ENCODE results near the gene CFAP410.
"Not testable (repeated sequence)": the region's sequence is repeated elsewhere in the genome, so short reads cannot be mapped to it uniquely, and the experiment has no call there.

CFAP410 gene

DNA sequence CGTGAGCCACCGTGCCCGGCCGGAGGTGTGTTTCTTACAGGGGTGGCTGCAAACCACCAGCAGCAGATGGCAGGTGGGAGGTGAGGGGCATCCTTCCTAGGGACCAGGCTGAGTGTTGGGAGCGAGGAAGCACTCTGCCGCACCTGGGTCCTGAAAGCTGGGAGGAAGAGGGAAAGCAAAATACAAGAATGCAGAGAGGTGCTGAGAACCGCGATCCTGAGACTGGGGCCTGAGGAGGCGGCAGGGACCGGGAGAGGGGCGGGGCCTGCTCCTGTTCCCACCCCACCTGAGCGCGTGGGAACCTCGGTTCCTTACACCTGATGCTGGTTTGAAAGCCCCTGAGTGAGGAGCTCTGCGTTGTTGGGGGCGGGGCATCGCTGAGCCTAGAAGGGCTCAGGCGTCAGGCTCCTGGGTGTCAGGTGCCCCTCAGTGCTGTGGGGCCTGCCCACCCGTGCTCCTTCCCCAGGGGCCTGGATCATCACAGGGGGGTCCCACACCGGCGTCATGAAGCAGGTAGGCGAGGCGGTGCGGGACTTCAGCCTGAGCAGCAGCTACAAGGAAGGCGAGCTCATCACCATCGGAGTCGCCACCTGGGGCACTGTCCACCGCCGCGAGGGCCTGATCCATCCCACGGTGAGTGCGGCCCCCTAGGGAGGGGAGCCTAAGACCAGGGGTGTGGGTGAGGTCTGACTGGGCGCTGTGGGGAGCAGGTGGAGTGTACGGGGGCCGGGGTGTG is 29.7 kb upstream of the CFAP410 start:
- DNase-seq: peak in 1 of 2 experiments; percentile 41

DNA sequence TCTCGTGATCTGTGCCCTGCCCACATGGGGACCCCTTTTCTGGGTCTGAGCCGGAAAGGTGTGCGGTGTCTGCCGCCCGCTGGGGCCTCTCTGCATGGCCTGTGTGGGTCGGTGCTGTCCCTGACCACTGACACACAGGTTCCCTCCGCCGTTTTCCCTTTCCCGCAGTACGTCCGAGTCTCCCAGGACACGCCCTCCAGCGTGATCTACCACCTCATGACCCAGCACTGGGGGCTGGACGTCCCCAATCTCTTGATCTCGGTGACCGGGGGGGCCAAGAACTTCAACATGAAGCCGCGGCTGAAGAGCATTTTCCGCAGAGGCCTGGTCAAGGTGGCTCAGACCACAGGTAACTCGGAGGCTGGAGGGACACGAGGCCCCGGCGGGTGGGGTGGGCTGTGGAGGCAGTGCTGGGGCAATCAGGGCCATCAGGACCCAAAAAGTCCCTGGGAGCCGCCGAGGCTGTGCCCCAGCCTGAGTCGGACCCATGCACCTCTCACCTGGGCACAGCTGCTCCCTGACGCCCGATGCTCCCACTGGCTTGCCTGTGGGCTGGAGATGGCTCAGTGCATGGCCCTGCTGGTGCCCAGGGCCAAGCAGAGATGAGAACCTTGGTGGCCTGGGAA is 27.5 kb upstream of the CFAP410 start:
- no peak for DNase-seq

DNA sequence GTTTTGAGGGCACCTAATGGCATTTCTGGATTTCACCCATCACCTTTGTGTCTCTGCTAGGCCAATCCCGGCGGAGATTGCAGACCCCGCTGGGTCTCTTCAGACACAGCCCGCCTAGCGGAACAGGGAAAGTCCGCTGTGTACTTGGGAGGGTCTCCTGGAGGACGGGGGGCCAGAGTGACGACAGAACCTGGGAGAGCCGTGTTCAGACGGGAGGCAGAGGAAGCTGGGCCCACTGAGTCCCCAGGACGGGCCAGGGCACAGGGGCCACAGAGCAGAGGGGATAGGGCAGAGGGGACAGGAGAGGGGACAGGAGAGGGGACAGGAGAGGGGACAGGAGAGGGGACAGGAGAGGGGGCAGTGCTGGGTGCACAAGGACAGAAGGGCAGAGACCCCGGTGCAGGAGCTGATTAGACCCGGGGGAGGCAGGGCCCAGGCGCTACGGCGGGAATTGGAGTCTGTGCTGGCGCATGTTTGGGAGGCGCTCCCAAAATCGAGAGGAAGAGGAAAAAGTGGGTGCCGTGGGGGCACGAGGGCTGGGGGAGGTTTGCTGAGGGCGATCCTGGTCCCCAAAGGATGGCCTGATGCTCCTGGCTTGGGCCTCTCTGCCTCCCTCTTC is 26.9 kb upstream of the CFAP410 start:
- DNase-seq: no peak

DNA sequence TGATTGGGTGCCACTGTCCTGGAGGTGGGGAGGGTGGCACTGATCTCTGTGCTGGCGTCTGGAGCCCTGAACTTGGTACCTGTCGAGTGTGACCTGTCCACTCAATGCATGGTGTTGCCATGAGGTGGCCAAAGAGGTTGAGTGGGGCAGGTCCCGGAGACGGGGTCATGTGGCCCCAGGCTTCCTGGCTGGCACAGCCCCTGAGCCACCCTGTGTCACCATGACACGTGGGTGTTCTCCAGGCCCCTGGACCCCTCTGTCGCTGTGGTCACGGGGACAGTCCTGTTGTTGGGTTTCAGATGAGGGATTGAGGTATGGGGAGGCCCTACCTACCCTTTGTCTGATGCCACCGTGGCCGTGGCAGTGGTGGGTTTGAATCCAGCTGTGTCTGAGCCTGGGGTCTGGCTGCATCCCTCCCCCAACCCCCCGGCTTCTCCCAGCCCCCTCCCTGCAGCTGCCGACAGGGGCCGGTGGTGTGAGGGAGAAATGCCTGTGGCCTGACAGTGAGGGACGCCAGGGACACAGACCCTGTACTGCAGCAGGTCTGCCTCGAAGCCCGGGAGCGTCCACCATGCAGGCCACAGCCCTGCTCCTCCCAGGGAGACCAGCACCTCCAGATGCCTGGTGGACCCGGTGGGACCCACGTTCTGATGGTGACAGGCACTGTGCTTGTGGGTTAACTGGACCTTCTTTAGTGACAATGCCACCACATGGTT is 26.2 kb upstream of the CFAP410 start:
- no peak for DNase-seq

DNA sequence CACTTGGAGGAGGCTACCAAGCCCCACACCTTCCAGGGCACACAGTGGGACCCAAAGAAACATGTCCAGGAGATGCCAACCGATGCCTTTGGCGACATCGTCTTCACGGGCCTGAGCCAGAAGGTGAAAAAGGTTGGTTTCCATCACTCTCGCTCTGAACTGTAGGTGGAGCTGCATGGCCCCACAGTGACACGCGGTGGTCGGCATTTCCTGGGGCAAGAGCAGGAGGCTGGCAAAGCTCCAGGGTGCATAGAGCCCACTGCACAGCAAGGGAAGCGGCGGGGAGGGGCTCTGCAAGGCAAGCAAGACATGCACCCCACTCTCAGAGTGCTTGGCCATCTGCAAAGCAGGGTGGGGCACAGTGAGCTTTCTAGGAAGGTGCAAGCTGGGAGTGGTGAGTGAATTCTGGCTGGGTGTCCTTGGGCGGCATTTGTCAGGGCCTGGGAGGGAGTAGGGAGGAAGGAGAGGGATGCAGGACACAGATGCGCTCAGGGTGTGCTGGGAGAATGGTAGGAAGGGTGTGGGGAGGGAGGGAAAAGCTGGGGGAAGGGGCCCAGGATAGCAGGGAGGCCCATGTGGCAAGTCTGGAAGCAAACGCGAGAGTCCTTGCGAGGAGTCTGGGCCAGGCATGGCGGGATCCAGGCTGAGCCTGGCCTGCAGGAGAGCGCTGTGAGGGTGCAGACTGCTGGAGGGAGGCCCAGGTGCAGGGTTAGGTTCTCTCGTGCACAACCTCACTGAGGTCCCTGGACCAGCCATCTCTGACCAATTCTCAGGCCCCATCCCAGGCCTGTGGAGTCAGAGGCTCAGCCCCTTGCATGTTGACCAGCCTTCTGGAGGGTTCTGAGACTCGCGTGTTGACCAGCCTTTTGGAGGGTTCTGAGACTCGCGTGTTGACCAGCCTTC is 25.2 kb upstream of the CFAP410 start:
- DNase-seq: no peak

DNA sequence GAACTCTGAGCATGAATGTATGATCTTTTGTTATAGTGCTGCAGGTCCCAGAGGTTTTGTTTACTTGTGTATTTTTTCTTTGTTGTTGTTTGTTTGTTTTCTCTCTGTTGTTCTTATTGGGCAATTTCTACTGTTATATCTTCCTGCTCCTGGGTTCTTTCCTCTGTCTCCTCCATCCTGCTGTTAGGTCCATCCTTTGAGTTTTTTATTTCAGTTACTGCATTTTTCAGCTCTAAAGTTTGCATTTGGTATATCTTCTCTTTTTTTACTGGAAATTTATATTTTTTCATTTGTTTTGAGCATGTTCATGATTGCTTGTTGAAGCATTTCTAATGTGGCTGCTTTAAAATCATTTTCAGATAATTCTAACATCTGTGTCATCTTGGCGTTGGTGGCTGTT is 24.1 kb upstream of the CFAP410 start:
- DNase-seq: no peak

DNA sequence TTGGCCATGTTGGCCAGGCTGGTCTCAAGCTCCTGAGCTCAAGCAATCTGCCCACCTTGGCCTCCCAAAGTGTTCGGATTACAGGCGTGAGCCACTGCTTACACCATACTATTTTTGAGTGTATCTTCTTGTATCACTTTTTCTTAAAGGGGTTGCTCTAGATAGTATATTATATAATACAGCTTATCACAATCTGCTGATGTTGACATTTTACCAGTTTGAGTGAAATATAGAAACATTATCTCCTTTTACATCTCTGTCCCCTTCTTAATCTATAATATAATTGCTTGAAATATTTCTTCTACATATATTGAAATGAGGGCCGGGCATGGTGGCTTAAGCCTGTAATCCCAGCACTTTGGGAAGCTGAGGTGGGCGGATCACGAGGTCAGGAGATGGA is 22.7 kb upstream of the CFAP410 start:
- not testable (repeated sequence) for DNase-seq

DNA sequence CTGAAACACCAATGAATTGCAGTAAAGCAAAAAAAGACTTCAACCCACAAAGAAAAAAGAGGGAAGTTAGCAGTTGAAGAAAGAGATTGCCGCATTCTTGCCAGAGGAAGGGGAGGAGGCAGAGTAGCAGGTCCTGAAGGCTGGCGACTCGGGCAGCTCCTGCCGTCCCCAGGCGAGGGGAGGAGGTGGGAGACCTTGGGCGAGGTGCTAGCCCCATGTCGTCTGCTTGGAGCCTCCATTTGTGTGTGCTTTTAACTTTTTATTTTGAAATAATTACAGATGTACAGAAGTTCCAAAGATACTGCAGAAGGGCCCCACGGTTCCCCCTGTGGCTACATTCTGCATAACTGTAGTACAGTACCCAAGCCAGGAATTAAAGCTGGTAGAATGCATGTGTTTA is 21.0 kb upstream of the CFAP410 start:
- no peak for DNase-seq

DNA sequence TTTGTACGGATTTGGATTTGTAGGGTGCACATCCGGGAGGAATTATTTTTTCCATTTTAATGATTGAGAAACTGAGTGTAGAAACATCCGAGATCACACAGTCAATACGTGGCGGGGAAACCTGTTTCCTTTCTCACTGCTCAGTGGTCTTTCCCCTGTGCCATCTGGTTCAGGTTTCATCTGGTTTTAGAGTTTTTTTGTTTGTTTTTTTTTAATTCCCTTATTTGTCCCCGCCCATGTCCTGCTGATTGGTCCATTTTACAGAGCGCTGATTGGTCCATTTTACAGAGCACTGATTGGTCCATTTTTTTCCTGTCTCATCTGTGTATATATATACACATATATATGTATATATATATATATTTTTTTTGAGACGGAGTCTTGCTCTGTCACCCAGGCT is 20.2 kb upstream of the CFAP410 start:
- no peak for DNase-seq

DNA sequence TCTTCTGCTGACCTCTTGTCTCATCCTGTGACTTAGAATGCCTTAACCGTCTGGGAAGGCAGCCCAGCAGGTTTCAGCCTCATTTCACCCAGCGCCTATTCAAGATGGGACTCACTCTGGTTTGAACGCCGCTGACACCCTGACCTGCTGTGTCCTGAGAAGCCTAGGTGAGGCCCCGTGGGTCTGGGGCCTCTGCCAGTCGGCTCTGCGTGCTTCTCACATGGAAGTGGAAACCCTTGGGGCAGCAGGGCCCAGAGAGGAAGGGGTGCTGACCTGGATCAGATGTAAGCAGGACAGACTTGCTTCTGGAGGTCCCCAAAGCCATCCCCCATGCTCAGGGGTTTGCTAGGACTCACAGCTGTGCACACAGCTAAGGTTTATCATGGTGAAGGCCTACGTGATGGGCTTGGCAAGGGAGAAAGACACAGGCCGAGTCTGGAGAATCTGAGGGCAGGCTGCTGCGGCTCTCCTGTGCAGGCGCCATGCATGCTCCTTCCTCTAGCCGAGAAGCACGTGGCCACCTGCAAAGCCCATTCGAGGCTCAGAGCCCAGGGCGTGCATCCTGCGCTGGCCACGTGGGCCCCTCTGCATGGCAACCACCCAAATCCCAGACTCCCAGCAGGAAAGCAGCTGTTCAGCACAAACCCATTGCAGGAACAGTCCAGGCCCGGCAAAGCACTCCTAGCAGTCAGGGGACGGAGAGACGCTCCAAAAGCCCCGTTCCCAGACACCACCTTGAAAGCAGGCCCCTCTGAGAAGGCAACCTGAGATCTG is 18.1 kb upstream of the CFAP410 start:
- no peak for DNase-seq

DNA sequence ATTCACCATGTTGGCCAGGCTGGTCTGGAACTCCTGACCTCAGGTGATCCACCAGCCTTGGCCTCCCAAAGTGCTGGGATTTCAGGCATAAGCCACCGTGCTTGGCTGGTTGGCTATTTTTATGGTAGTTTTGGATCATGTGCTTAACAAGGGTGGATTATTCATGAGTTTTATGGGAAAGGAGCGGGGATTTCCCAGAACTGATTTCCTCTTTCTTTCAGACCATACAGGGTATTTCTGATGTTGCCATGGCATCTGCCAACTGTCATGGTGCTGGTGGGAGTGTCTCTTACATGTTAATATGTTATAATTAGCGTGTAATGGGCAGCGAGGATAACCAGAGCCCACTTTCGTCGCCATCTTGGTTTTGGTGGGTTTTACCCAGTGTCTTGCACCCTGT is 17.4 kb upstream of the CFAP410 start:
- no peak for DNase-seq

DNA sequence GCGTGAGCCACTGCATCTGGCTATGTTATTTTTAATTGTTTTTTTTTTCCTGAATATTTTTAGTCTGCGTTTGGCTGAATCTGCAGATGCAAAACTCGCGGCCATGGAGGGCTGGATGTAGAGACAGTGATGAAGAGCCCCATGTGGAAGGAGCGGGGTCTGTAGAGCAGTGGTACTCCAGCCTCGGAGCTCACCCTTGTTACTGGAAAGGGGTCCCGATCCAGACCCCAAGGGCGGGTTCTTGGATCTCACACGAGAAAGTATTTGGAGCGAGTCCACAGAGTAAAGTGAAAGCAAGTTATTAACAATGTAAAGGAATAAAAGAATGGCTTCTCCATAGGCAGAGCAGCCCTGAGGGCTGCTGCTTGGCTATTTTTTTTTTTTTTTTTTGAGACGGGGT is 17.0 kb upstream of the CFAP410 start:
- DNase-seq: no peak

DNA sequence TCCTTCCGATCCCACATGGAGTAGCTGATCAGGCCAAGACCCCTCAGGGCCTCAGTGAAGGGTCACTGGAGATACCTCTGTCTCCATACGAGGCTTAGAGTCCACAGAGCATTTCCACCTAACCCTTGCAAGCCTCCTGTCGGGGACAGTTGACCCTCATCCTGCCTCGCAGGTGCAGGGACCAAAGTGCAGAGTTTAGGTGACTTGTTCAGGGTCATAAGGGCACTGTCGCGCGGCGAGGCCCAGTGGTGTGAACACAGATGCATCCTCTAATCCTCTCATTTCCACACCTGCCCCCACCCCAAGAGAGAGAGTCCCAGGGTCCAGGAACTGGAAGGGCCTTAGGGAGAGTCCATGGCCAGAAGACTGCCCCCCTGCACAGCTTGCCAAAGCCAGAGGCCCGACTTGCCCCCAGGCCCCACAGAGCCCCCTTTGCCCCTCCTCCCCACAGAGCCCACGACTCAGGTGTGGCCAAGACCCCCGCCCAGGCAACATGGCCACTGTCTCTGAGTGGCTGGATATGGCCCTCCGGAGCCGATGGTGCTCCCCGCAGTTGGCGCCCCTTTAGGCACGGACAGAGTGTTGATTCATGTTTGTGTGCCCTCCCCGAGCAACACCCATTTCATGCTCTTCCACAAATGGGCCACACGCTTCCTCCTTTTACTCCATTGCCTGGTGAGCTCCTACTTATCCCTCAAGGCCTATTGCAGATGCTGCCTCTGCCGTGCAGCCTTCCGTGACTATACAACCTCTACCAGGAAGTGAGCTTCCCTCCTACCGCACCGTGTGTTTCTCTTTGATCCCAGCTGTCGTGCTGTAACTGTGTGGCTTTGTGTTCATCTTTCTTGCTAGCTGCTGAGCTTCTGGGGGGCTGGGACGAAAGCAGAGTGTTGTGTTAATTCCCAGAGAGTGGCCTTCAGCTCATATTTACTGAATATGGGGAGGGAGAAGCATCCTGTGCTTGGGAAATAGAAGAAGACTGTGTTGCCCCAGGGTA is 15.9 kb upstream of the CFAP410 start:
- no peak for DNase-seq

DNA sequence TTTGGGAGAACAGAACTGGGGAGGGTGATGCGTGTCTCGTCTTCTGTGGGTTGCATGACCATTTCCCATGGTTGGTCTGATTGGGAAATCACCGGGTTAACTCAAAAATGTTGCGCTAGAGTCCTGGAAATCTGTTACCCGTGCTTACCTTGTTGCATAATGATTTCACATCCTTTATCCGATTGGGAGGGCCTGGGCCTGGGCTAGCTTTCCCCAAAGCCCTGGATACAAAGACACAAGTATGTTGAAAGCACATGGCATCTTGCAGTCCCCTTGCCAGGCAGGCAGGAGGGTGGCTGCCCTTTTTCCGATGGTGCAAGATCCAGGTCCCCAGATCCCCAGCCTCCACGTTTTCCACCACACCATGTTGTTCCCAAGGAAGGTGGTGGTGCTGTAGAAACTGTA is 14.8 kb upstream of the CFAP410 start:
- DNase-seq: no peak

DNA sequence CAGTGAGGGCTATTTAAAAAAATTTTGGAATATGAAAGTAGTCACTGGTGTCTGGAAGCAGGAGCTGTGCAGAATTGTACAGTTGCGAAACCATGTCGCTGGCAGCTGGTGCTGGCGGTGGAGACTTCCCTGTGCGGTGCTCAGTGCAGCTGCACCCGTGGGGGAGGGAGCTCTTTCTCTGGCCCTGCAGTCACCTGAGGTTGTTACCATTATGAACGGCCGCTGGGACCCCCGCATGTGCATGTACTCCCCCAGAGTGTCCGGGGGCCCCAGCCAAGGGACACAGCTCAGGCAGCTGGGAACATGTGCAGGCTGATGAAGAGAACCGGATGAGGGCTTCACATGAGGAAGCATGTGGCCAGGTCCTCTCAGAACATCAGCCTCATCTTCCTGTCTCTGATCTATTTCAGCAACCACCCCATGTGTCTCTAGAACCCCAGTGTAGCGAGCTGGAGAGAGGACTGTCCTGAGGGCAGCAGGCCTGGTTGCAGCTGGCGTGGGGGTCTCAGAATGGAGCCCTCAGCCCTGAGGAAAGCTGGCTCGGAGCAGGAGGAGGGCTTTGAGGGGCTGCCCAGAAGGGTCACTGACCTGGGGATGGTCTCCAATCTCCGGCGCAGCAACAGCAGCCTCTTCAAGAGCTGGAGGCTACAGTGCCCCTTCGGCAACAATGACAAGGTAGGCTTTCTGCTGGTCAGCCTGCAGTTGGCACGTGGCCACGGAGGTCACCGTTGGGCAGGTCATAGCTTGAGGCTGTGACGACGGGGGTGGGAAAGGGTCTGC is 14.2 kb upstream of the CFAP410 start, which contains the start of gene TRPM2:
TSS of gene TRPM2 (plus strand) at position 431 of the 780 bp plus-strand sequence. CDS start at position 511, 80 bp downstream.
- no peak for DNase-seq

DNA sequence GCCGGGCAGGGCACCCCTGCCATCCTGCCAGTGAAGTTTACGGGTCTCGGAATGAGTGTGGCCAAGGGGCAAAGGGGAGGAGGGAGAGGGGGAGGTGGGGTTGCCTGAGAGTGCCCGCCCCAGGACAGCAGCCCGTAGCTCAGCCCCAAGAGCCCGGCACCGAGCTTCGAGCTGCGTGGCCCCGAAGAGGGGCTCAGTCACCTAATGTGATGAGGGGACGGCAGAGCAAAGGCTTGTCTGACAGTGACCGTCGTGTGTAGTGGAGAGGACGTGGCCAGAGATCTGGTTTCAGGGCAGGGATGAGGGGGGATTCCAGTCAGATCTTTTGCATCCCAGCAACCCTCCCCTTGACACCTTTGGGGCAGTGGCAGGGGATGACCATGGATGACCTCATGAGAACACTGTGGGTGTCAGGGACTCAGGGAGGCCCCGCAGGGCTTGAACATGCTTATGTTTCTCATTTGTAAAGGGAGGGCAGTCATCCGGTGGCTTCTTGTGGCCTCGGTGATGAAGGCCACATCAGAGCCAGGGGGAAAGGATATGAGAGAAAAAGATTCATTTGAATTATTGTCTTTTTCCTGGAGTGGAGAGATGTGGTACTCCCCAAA is 13.2 kb upstream of the CFAP410 start:
- DNase-seq: no peak

DNA sequence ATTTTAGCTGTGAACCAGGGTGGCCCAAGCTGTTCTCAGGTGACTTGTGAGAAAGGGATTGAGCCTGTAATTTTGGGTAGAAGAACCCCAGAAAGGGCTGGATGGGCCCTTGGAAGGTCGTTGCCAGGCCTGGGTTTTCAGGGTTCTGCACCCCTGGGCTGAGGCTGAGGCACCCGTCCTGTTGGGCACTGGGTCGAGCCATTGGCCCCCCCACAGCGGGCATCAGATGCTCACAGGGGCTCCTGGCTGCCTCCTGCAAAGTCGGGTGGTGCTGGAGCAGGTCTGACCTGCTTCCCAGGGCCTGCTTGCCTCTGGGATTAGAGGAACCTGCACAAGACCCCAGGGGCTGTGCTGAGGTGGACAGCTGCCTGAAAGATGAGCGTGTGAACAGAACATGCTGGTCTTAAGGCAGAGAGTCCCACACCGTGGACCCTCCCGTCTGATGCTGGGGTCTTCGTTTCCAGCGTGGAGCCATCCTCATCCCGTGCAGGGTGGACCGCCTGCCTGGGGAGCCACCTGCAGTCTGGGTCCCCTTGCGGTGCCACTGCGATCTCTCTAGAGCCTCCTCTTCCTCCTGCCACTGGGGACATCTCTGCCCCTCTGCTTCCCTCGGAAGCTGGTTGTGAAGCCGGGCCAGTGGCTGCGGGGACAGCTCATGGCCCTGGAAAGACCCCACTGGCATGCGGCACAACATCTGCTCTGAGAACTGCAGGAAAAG is 12.5 kb upstream of the CFAP410 start:
- no peak for DNase-seq

DNA sequence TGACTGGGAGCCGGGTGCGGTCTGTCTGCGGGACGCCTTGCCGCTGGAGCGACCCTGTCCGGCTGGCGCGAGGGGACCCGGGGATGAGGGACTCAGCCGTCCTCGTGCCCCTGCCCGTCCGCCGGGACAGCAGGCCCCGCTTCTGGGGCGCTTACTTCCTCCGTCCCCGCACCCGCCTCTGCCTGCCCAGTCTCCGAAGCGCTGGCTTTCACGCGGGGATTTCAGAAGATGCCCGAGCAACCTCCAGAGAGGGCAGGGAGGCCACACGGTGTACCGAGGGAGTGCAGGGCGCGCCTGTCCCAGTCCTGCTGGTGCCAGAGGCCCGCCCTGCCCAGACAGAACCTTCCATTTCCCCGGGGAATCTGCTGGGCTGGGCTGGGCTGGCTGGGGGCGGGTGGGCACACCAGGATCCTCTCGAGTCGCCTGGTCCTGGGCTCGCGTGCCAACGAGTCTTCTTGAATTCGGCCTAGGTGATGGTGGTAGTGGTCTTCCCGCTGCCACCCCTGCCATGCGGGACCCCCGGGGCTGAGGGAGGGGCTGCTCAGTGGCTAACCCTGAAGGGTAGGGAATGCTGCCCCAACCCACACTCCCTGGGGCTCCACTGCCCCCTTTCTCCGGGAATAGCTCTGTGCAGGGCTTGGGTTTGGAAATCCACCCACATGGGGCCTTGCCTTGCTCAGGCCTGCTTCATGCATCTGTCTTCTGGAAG is 11.7 kb upstream of the CFAP410 start:
- DNase-seq: no peak
